ENCODE results near the gene DNAJC30.

Gene DNAJC30

GRCh38 chr7:73647725-73648592 lies 35.3 kb downstream of the DNAJC30 start:
- no peak for DNase-seq (ENCODE audit: low spot score)

- no peak for DNase-seq (ENCODE audit: low spot score)
These were observed 36.2 kb downstream of the DNAJC30 start for GRCh38 chr7:73646785-73647724.

GRCh38 chr7:73645643-73646174 lies 37.5 kb downstream of the DNAJC30 start:
- no peak for DNase-seq (ENCODE audit: low spot score)

GRCh38 chr7:73644688-73645286 lies 38.5 kb downstream of the DNAJC30 start:
- DNase-seq (ENCODE audit: low spot score) = no peak

GRCh38 chr7:73642834-73643233 lies 40.4 kb downstream of the DNAJC30 start:
- no peak for DNase-seq (ENCODE audit: low spot score)

GRCh38 chr7:73638911-73639310 lies 44.3 kb downstream of the DNAJC30 start:
- DNase-seq (ENCODE audit: low spot score) = no peak

GRCh38 chr7:73635428-73636200 lies 47.6 kb downstream of the DNAJC30 start:
- DNase-seq (ENCODE audit: low spot score) = no peak

GRCh38 chr7:73633844-73634243 lies 49.4 kb downstream of the DNAJC30 start:
- DNase-seq (ENCODE audit: low spot score) = no peak

GRCh38 chr7:73633323-73633722 lies 49.9 kb downstream of the DNAJC30 start:
- DNase-seq (ENCODE audit: low spot score) = no peak

- no peak for DNase-seq (ENCODE audit: low spot score)
These were observed 51.7 kb downstream of the DNAJC30 start for GRCh38 chr7:73631558-73631957.

All from globus pallidus (tissue), 1 donor.